Mesendoderm (in vitro differentiated cells): ENCODE data around the gene ZNF473.

Source experiments
- DNase-seq: peaks from one replicate; pipeline ENCODE4 v3.0.0; 2013
- H2AK5ac ChIP-seq: 2 replicates; pipeline ENCODE4 v1.6.1; 2013; ENCODE audit warnings: low read length, inconsistent platforms
- H2BK120ac ChIP-seq: 2 replicates; pipeline ENCODE4 v1.6.1; 2013; ENCODE audit warnings: low read depth, mild to moderate bottlenecking, low read length, moderate library complexity, mixed read lengths
- H2BK15ac ChIP-seq: replicated peaks from 2 replicates; pipeline ENCODE4 v1.6.1; 2013; ENCODE audit warnings: low read depth, mild to moderate bottlenecking, moderate library complexity
- H2BK5ac ChIP-seq: 2 replicates; pipeline ENCODE4 v1.6.1; 2013; ENCODE audit warnings: low read length, inconsistent platforms
- H3K18ac ChIP-seq: 2 replicates; pipeline ENCODE4 v1.6.1; 2013; ENCODE audit warnings: mild to moderate bottlenecking, low read length, mixed read lengths
- H3K23ac ChIP-seq: one replicate; pipeline ENCODE4 v1.6.1; 2013; ENCODE audit warnings: low read length
- H3K27ac ChIP-seq: 2 replicates; pipeline ENCODE4 v1.5.1; 2013; ENCODE audit warnings: low read depth, mild to moderate bottlenecking, inconsistent platforms, low read length, moderate library complexity
- H3K27me3 ChIP-seq: 2 replicates; pipeline ENCODE4 v1.6.1; 2013; ENCODE audit warnings: low read length, control low read depth, mild to moderate bottlenecking, inconsistent platforms; ENCODE audit not compliant: insufficient read depth, poor library complexity
- H3K36me3 ChIP-seq: 2 replicates; pipeline ENCODE4 v1.6.1; 2013; ENCODE audit warnings: low read length, inconsistent platforms; ENCODE audit not compliant: control insufficient read depth, insufficient read depth
- H3K4ac ChIP-seq: one replicate; pipeline ENCODE4 v1.6.1; 2013; ENCODE audit warnings: low read depth, mild to moderate bottlenecking, low read length, moderate library complexity
- H3K4me1 ChIP-seq: 2 replicates; pipeline ENCODE4 v1.6.1; 2013; ENCODE audit warnings: low read depth, low read length, inconsistent platforms; ENCODE audit not compliant: control insufficient read depth
- H3K4me2 ChIP-seq: 2 replicates; pipeline ENCODE4 v1.6.1; 2013; ENCODE audit warnings: low read length
- H3K4me3 ChIP-seq: 2 replicates; pipeline ENCODE4 v1.5.1; 2013; ENCODE audit warnings: mild to moderate bottlenecking, low read length
- H3K56ac ChIP-seq: one replicate; pipeline ENCODE4 v1.6.1; 2013; ENCODE audit warnings: low read length
- H3K79me1 ChIP-seq: 2 replicates; pipeline ENCODE4 v1.6.1; 2013; ENCODE audit warnings: low read length, inconsistent platforms
- H3K79me2 ChIP-seq: 2 replicates; pipeline ENCODE4 v1.6.1; 2013; ENCODE audit warnings: mild to moderate bottlenecking, low read length; ENCODE audit not compliant: control insufficient read depth, insufficient read depth
- H3K9ac ChIP-seq: 2 replicates; pipeline ENCODE4 v1.6.1; 2013; ENCODE audit warnings: low read length, inconsistent platforms
- H4K5ac ChIP-seq: one replicate; pipeline ENCODE4 v1.6.1; 2013; ENCODE audit warnings: low read length
- H4K8ac ChIP-seq: one replicate; pipeline ENCODE4 v1.6.1; 2013; ENCODE audit warnings: low read depth, mild to moderate bottlenecking, control low read depth, low read length, moderate library complexity
- WGBS: extraction: QIAGEN DNeasy Blood & Tissue Kit; methylation state at CpG from one replicate; pipeline ENCODE4 v1.1.7; 2013; ENCODE audit warnings: low lambda C conversion rate, missing lambda C conversion rate; ENCODE audit not compliant: insufficient coverage; ENCODE audit errors: extremely low coverage; 5-methylcytosine and 5-hydroxymethylcytosine counted together

The ZNF473 gene

DNA sequence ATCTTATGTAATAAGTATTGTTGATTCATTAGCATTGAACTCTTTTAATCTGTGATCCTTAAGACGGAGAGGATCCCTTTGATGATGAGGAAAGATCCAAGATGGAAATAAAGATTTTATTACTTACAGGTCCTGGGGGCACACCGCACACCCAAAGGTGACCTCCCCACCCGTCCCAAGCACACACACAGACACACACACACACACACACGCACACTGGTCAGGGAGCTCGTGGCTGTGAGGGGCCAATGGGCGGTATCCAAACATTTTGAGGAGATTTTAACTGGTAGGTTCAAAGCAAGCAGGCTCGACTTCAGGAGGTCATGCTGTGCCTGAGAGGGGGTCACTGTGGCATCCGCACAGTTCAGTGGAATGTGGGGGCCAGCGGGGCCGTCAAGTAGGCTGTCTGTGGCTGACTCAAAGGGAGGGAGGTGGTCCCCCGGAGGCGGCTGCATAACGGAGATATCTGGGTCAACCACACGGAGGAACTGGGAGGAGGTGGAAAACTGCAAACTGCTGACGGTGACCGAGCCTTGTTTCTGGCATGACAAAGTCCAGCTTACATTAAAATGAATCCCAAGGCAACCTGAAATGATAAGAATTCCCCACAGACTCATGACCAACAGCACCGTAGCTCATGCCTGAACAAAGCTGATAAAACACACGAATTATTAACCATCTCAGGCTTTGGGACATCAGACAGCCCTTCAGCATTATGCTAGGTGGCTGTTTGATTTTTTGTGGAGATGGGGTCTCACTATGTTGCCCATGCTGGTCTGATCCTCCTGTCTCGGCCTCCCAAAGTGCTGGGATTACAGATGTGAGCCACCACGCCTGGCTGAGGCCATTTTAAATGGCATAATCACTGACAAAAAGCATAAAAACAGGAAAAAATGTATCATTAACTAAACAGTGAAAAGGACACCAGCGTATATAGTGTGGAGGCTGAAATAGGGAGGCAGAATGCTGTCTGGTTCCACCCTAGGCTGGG, 43.9 kb upstream of the ZNF473 start:
- no peak overlapping the region for H2BK120ac ChIP-seq
- H3K23ac ChIP-seq: no peak overlapping the region
- H3K9ac ChIP-seq: no peak overlapping the region
- no peak overlapping the region for H4K8ac ChIP-seq
- no peak overlapping the region for H2AK5ac ChIP-seq
- no CpG with 5 or more reads among the region's 21 CpGs for WGBS
- no peak overlapping the region for H3K27ac ChIP-seq
- no peaks in the 10 kb centered on the region for H3K27me3 ChIP-seq
- H3K56ac ChIP-seq: no peak overlapping the region
- H2BK5ac ChIP-seq: no peak overlapping the region
- no peak overlapping the region for H3K4me2 ChIP-seq
- no peak overlapping the region for H3K4ac ChIP-seq
- no peak overlapping the region for H2BK15ac ChIP-seq
- no peak overlapping the region for H3K18ac ChIP-seq
- H4K5ac ChIP-seq: no peak overlapping the region
- no peak for DNase-seq
- H3K4me3 ChIP-seq: no peak overlapping the region
- H3K79me2 ChIP-seq: no peaks in the 10 kb centered on the region
- H3K4me1 ChIP-seq: no peaks in the 10 kb centered on the region
- H3K36me3 ChIP-seq: no peaks in the 10 kb centered on the region
- no peaks in the 10 kb centered on the region for H3K79me1 ChIP-seq

DNA sequence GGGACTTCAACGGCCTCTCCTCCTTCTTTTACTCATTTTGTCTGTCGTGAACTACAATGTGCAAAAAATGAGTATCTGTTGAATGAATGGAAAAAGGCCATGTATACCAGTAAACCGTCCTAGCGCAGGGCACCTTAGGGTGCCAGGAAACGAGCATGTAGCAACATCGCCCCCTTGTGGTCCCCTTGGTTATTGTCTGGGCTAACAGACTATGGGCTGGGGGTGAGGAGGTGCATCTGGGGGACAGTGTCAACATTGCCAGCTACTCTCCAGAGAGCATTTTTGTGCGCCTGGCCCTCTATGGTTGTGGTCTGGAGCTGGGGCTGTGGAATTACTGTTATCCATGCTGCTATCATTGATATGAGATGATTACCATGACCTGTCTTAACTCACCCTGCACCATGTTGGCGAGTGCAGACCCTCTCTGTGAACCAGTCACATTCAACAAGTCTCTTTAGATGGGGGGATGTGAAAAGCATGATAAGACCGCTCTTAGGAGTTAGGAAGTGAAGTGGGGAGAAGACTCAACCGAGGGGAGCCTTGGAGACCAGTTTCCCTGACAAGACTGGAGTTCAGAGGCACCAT, 42.1 kb upstream of the ZNF473 start:
- H3K18ac ChIP-seq: no peak overlapping the region
- H2BK5ac ChIP-seq: no peak overlapping the region
- no CpG with 5 or more reads among the region's 10 CpGs for WGBS
- no peak overlapping the region for H3K27ac ChIP-seq
- H3K27me3 ChIP-seq: no peaks in the 10 kb centered on the region
- no peak overlapping the region for H2BK15ac ChIP-seq
- H2BK120ac ChIP-seq: no peak overlapping the region
- no peak overlapping the region for H3K4me2 ChIP-seq
- H3K4me1 ChIP-seq: no peaks in the 10 kb centered on the region
- no peak overlapping the region for H3K4ac ChIP-seq
- H3K23ac ChIP-seq: no peak overlapping the region
- H4K5ac ChIP-seq: no peak overlapping the region
- H4K8ac ChIP-seq: no peak overlapping the region
- no peak overlapping the region for H3K56ac ChIP-seq
- no peak overlapping the region for H3K4me3 ChIP-seq
- H3K79me1 ChIP-seq: no peaks in the 10 kb centered on the region
- no peak overlapping the region for H3K9ac ChIP-seq
- DNase-seq: peak; percentile 37
- no peaks in the 10 kb centered on the region for H3K79me2 ChIP-seq
- H2AK5ac ChIP-seq: no peak overlapping the region
- H3K36me3 ChIP-seq: no peaks in the 10 kb centered on the region

DNA sequence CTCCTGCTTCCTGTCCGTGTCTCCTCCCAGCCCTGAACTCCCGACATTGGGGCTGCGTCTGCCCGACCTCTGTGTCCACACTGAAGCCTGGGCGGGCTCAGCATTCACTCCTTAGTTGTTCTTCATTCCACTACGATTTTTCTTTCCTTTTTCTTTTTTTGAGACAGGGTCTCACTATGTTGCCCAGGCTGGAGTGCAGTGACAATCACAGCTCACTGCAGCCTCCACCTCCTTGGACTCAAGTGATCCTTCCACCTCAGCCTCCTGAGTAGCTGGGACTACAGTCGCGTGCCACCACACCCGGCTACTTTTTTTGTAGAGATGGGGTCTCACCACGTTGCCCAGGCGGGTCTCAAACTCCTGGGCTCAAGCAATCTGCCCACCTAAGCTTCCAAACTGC, 41.3 kb upstream of the ZNF473 start:
- DNase-seq: no peak
- Histone ChIP-seq H3K79me1 (no peaks in the 10 kb centered on the region), H3K27me3 (no peaks in the 10 kb centered on the region), H3K23ac (no peak overlapping the region), H4K8ac (no peak overlapping the region), H3K79me2 (no peaks in the 10 kb centered on the region), H3K4me1 (no peaks in the 10 kb centered on the region), H2AK5ac (no peak overlapping the region), H2BK120ac (no peak overlapping the region), H4K5ac (no peak overlapping the region), H3K4me2 (no peak overlapping the region), H3K4ac (no peak overlapping the region), H3K36me3 (no peaks in the 10 kb centered on the region), H3K27ac (no peak overlapping the region), H2BK15ac (no peak overlapping the region), H3K18ac (no peak overlapping the region), H3K9ac (no peak overlapping the region), H2BK5ac (no peak overlapping the region), H3K56ac (no peak overlapping the region), H3K4me3 (no peak overlapping the region)
- no CpG with 5 or more reads among the region's 11 CpGs for WGBS

DNA sequence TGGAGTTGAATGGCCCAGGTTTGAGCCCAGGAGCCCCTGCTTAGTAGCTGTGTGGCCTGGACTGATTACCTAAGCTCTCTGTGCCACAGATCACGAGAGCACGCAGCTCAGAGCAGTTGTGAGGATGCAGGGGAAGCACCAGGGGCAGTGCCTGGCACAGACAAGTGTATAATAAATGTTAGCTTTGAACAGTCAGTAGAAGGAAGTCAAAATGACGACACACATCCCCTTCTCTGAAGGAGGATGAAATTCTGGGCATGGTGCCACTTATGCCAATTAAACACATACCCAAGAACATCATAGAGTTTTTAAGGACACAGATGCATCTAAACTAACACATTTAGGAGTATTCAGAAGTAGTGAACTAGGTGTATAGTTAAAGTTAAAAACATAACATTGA, 39.9 kb upstream of the ZNF473 start:
- H3K4me2 ChIP-seq: no peak overlapping the region
- WGBS: no CpG with 5 or more reads among the region's 3 CpGs
- H3K79me1 ChIP-seq: no peaks in the 10 kb centered on the region

DNA sequence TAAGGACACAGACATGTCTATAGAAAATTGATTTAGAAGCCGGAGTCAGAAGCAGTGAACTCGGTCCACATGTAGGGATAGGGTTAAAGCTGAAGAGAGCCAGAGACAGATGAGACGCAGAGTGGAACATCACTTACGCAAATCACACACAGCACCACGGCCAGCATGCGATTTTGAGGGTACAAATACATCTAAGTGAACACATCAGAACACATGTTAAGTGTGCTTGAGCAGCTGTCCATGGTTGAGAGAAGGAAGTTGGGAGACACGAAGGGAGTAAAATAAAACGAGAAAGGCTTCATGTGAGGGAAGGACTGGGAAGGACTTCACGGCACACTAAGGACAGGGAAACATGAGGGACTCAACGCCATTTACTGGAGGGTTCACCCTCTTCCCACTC, 39.5 kb upstream of the ZNF473 start:
- H3K18ac ChIP-seq: no peak overlapping the region
- no peak overlapping the region for H3K27ac ChIP-seq
- no peak overlapping the region for H3K9ac ChIP-seq
- no peak overlapping the region for H2AK5ac ChIP-seq
- no peak overlapping the region for H3K23ac ChIP-seq
- H2BK15ac ChIP-seq: no peak overlapping the region
- H3K79me1 ChIP-seq: no peaks in the 10 kb centered on the region
- no peaks in the 10 kb centered on the region for H3K4me1 ChIP-seq
- H3K36me3 ChIP-seq: no peaks in the 10 kb centered on the region
- WGBS: no CpG with 5 or more reads among the region's 10 CpGs
- H3K4me3 ChIP-seq: no peak overlapping the region
- H4K8ac ChIP-seq: no peak overlapping the region
- H3K56ac ChIP-seq: no peak overlapping the region
- no peak overlapping the region for H2BK5ac ChIP-seq
- H3K4me2 ChIP-seq: no peak overlapping the region
- H4K5ac ChIP-seq: no peak overlapping the region
- H3K27me3 ChIP-seq: no peaks in the 10 kb centered on the region
- DNase-seq: no peak
- no peak overlapping the region for H3K4ac ChIP-seq
- no peak overlapping the region for H2BK120ac ChIP-seq
- H3K79me2 ChIP-seq: no peaks in the 10 kb centered on the region

More for the DNA sequence above, 39.9 kb upstream of the ZNF473 start:
- no peak overlapping the region for H2BK120ac ChIP-seq
- no peak overlapping the region for H2AK5ac ChIP-seq
- H3K56ac ChIP-seq: no peak overlapping the region
- no peaks in the 10 kb centered on the region for H3K4me1 ChIP-seq
- H3K4ac ChIP-seq: no peak overlapping the region
- H3K27ac ChIP-seq: no peak overlapping the region
- H3K4me3 ChIP-seq: no peak overlapping the region
- H3K18ac ChIP-seq: no peak overlapping the region
- no peak overlapping the region for H3K9ac ChIP-seq
- H4K8ac ChIP-seq: no peak overlapping the region
- no peak overlapping the region for H2BK5ac ChIP-seq
- DNase-seq: no peak
- H3K79me2 ChIP-seq: no peaks in the 10 kb centered on the region
- no peak overlapping the region for H2BK15ac ChIP-seq
- H4K5ac ChIP-seq: no peak overlapping the region
- H3K36me3 ChIP-seq: no peaks in the 10 kb centered on the region
- no peaks in the 10 kb centered on the region for H3K27me3 ChIP-seq
- no peak overlapping the region for H3K23ac ChIP-seq
